Kasumi-1 (cell line): ENCODE data around the gene RIPOR1.
A peak's percentile ranks its signal among the peaks of the same experiment; 100 is the strongest.

Experiments
- DNase-seq, 2 experiments: peaks; one replicate each; lab custom pipeline; 2025; lab: John Stamatoyannopoulos, UW

RIPOR1 gene

GRCh38 chr16:67539271-67539670 is 10.6 kb downstream of the RIPOR1 start:
- no peak for DNase-seq

GRCh38 chr16:67539691-67540635 is 11.3 kb downstream of the RIPOR1 start:
- DNase-seq: no peak

- no peak for DNase-seq
These were observed 12.1 kb downstream of the RIPOR1 start for GRCh38 chr16:67540756-67541155.

- no peak for DNase-seq
These were observed 13.0 kb downstream of the RIPOR1 start for GRCh38 chr16:67541391-67542263.

DNA sequence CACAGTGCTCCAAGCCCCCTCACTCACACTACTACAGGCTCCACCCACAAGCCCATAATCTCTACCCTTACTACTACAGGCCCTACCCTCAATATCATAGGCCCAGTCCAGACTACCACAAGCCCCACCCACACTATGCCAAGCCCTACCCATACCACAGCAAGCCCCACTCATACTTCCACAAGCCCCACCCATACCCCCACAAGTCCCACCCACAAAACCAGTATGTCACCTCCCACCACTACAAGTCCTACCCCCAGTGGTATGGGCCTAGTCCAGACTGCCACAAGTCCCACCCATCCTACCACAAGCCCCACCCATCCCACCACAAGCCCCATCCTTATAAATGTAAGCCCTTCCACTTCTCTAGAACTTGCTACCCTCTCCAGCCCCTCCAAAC is 13.8 kb downstream of the RIPOR1 start:
- peak in 1 of 2 experiments; percentile 23 for DNase-seq

GRCh38 chr16:67543036-67543435 is 14.4 kb downstream of the RIPOR1 start:
- no peak for DNase-seq

- DNase-seq: no peak
These were observed 15.0 kb downstream of the RIPOR1 start for GRCh38 chr16:67543582-67543981.

DNA sequence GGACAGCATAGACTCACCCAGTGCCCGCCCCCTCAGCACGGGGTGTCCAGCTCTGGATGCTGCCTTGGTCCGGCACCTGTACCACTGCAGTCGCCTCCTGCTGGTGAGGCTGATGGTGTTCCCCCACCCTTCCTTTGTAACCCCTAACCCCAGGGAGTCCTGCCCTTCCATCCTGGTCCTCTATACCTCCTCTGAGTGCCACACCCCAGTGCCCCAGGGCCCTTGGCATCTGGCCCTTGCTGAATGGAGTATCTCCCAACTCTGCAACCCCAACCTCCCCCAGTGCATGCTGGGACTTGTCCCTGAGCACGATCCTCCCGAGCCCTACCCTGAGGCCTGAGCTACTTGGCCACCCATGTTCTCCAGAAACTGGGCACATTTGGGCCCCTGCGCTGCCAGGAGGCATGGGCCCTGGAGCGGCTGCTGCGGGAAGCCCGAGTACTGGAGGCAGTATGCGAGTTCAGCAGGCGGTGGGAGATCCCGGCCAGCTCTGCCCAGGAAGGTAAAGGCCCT is 15.8 kb downstream of the RIPOR1 start:
- DNase-seq: no peak

DNA sequence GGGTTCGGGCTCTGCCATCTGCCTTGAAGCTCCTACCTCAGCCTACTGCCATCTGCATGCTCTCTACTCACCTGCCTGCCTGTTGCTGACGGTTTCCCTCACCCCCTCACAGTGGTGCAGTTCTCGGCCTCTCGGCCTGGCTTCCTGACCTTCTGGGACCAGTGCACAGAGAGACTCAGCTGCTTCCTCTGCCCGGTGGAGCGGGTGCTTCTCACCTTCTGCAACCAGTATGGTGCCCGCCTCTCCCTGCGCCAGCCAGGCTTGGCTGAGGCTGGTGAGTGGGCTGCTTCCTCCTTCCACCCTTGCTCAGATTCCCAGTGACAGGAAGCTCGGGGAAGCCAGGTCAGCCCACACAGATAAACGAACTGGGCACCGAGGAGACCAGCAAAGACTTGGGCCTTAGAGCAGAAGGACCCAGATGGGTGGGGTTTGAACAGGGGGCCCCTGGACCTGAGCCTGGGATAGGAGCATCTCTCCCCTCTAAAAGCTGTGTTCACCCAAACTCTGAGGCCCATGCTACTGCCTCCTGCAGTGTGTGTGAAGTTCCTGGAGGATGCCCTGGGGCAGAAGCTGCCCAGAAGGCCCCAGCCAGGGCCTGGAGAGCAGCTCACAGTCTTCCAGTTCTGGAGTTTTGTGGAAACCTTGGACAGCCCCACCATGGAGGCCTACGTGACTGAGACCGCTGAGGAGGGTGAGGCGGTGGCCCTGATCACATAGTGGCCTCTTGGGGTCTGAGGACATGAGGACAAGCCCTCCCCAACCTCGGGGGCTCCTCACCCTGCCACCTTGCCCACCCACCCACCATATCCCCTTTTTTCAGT is 16.4 kb downstream of the RIPOR1 start:
- DNase-seq: no peak

DNA sequence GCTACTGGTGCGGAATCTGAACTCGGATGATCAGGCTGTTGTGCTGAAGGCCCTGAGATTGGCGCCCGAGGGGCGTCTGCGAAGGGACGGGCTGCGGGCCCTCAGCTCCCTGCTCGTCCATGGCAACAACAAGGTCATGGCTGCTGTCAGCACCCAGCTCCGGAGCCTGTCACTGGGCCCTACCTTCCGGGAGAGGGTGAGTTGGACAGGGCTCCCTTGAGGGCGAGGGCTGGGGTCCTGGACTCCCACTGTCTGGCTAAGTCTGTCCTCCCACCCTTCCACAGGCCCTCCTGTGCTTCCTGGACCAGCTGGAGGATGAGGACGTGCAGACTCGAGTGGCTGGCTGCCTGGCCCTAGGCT is 17.0 kb downstream of the RIPOR1 start:
- no peak for DNase-seq

DNA sequence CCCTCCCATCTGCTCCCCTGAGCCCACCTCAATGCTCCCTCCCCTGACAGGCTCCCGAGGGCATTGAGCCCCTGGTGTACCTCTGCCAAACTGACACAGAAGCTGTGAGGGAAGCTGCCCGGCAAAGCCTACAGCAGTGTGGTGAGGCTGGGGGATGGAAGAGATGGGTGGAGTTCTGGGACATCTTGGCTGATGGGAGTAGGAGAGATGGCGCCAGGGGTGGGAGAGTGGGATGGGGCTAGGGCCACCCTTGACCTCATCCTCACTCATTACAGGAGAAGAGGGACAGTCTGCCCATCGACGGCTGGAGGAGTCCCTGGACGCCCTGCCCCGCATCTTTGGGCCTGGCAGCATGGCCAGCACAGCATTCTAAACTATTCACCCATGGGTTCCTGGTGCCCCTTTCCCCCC is 17.5 kb downstream of the RIPOR1 start:
- no peak for DNase-seq

GRCh38 chr16:67546761-67547422 is 18.3 kb downstream of the RIPOR1 start:
- DNase-seq: peak; percentile 75 to 76

DNA sequence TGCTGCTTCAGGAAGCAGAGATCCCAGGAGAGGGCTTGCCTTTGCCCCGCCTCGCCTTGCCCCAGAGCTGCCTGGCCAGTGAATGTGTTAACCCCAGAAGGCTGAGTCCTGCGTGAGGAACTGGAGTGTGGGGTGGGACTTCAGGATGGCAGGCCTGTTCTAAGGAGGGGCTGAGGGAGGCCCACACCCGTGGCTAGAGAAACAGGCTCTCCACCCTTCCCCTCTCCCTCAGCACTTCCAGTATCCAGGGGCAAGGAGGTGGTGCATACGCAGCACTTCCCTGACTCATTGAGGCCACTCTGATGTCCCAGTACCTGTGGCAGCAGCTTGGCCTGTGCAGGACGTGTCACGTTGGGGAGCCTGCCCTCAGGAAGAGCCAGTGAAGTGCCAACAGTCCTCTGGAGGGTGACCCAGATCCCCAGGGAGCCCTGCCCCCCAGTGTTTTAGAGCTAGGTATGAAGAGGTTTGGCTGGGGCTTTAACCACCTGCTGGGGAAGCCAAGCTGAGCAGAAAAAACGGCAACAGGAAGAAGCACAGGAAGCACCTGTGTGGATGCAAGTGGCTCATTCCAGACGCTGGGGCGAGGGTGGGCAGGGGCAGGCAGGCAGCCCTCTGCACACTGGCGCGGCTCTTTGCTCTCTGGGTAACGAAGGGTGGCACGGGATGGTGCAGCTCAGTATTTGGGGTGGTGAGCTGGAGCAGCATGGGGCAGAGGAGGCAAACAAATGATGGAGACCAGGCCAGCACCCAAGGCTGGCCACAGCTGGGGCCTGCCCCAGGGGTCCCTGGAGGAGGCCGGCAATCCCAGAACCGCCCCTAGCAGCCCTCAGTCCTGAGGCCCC is 19.0 kb downstream of the RIPOR1 start:
- peak; percentile 66 to 71 for DNase-seq

DNA sequence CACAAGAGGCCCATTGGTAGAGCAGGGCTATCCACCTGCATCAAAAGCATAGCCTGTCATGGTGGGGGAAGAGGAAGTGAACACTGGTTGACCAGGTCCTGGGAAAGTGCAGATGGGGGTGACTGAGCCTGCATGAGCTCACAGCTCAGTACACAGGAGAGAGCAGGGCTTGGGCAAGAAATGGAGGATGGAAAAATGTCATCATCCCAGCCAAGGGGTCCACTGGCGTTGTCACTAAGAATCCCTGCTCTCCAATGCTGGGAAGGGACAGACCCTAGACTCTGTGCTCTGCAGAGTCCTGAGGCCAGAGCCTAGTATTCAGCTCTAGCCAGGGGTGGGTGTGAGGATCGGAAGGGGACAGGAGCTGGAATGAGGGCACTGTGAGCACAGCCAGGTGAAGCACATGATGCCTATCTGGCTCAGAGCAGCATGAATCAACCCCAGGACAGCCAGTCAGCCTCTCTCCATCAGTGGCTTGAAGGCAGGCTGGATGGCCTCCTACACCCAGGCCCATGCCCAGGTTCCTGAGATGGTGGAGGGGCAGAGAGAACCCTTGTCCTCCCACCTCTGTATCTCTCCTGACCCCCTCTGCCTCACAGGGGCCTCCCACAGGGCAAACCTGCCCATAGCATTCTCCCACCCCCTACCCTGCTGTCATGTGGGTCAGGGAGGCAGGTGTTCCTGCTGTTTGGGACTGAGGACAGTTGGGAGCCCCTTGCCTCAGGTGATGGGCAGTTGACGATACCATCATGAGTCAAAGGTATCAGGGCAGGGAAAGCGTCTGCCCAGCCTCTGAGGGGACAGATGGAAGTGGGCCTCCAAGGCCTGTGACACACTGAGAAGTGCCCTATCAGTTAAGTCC is 19.9 kb downstream of the RIPOR1 start:
- DNase-seq: peak; percentile 24 to 31

GRCh38 chr16:67549240-67549639 is 20.6 kb downstream of the RIPOR1 start:
- DNase-seq: no peak

DNA sequence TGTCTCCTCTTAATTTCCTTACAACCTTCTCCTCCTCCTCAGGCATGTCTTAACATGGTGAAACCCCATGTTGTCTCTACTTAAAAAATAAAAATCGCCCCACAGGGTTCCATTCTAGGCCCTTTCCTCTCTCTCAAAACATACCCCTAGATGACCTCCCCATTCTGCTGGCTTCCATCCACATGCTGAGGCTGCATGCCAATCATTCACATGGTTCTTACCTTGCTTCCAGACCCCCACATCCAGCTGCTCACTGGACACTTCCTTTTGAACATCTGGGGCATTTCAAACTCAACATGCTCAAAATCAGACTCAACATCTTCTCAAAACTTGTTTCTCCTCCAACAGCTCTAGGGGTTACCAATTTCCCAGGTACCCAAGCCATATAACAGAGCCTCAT is 21.3 kb downstream of the RIPOR1 start:
- DNase-seq: no peak

- no peak for DNase-seq
These were observed 22.5 kb downstream of the RIPOR1 start for GRCh38 chr16:67551091-67551490.

DNA sequence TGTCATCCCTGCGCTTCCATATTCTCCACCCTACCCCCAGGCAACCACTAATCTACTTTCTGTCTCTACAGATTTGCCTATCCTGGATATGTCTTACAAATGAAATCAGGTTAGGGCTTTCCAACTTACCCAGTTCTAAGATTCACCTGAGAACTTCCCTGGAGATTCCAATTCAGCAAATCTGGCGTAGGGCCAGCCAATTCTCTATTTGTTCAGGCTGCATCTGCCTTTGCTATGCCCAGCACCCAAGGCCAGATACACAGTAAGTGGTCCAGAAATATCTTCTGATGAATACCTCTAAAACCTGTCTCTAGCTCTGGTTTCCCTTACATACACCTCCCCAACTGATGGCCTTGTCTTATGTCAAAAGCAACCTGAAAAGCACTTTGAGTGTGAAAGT is 23.3 kb downstream of the RIPOR1 start:
- no peak for DNase-seq

GRCh38 chr16:67552476-67552875 is 23.8 kb downstream of the RIPOR1 start:
- DNase-seq: no peak
